Activated CD8-positive, alpha-beta memory T cell treated with anti-CD3 and anti-CD28 coated beads, Interleukin-2, amount 10 ng/mL, durations not matched to agents 7 days and 5 days (primary cell): ENCODE results near the gene SNX17. TPM values are rescaled to one million over a fixed set of nuclear protein-coding genes. Genes with fewer than 3 reads are reported as not detected.
"Not testable (repeated sequence)": the region's sequence is repeated elsewhere in the genome, so short reads cannot be mapped to it uniquely, and the experiment has no call there.

Source experiments
- ATAC-seq: fragments of 150-1000 bp; cut with Tn5 transposase; one replicate; pipeline ENCODE4 v1.10.0; 2021; ENCODE audit warnings: moderate library complexity
- CTCF ChIA-PET: fragments of 350-600 bp; sonication (Branson Sonifier 250); formaldehyde crosslinking; loops from one replicate; lab custom pipeline; 2021; ENCODE audit warnings: antibody characterized with exemption; lab: Charles Lee
- DNase-seq: peaks from one replicate; pipeline ENCODE4 v3.0.0-alpha.2; 2020
- H3K27ac Mint-ChIP-seq: one replicate; pipeline ENCODE4 v1.8.0; 2021; ENCODE audit warnings: mild to moderate bottlenecking, mixed read lengths
- H3K27me3 Mint-ChIP-seq: one replicate; pipeline ENCODE4 v1.8.0; 2021; ENCODE audit warnings: mixed read lengths
- H3K36me3 Mint-ChIP-seq: one replicate; pipeline ENCODE4 v1.8.0; 2021; ENCODE audit warnings: mild to moderate bottlenecking, mixed read lengths
- H3K4me1 Mint-ChIP-seq: one replicate; pipeline ENCODE4 v1.8.0; 2021; ENCODE audit warnings: mixed read lengths
- H3K4me3 Mint-ChIP-seq: one replicate; pipeline ENCODE4 v1.8.0; 2021; ENCODE audit warnings: mild to moderate bottlenecking, moderate library complexity, mixed read lengths
- H3K9me3 Mint-ChIP-seq: one replicate; pipeline ENCODE4 v1.8.0; 2022; ENCODE audit warnings: low read depth, mixed read lengths
- total RNA-seq, 2 experiments: library from RNA; stranded (reverse); gene quantifications; one replicate each; pipeline ENCODE4 v1.2.3, GENCODE V29; 2021

SNX17 gene
- total RNA-seq, 2 experiments from 2014 or later = 101 to 125 TPM

DNA sequence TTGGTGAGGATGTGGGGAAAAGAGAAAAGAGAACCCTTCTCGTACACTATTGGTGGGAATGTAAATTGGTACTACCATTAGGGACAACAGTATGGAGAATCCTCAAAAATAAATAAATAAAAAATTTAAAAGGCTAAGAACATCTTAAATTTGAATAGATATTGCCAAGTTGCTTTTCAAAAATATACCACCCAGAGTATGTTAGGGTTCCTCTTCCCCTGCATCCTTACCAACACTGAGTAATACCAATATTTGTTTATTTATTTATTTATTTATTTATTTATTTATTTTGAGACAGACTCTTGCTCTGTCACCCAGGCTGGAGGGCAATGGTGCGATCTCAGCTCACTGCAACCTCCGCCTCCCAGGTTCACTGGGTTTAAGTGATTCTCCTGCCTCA lies 52.5 kb downstream of the SNX17 start:
- CTCF ChIA-PET = interaction anchor here (1.6 kb wide), 1 partner anchor 260 kb away, joined by 4 read pairs; no protein-coding TSS in a partner anchor
- no peak for DNase-seq
- peaks cover 9% of the 10 kb centered on the region for H3K4me1 Mint-ChIP-seq
- no peak overlapping the region for H3K4me3 Mint-ChIP-seq
- no peaks in the 10 kb centered on the region for H3K36me3 Mint-ChIP-seq
- H3K9me3 Mint-ChIP-seq = no peaks in the 10 kb centered on the region
- no peak for ATAC-seq
- H3K27ac Mint-ChIP-seq = no peak overlapping the region
- H3K27me3 Mint-ChIP-seq = peaks cover 8% of the 10 kb centered on the region

- not testable (repeated sequence) for DNase-seq, H3K27me3 Mint-ChIP-seq, H3K27ac Mint-ChIP-seq, H3K36me3 Mint-ChIP-seq, ATAC-seq, H3K4me3 Mint-ChIP-seq, H3K9me3 Mint-ChIP-seq
- CTCF ChIA-PET = interaction anchor here (1.3 kb wide), 1 partner anchor 15 kb away, joined by 3 read pairs; the partner anchor contains the start of gene PPM1G
- H3K4me1 Mint-ChIP-seq = peaks cover 16% of the 10 kb centered on the region
Measured at GRCh38 chr2:27425039-27425438, 54.6 kb downstream of the SNX17 start.

Other genes starting within 250 kb of the SNX17 start
- gene ABHD1, start 246.8 kb upstream of the SNX17 start, total RNA-seq = under 1 TPM; 0.21 to 0.29 TPM
- 10 to 100 TPM; 61.6 to 69.4 TPM for gene PREB, start 236.0 kb upstream of the SNX17 start, total RNA-seq
- not detected for gene PRR30, start 231.2 kb upstream of the SNX17 start, total RNA-seq
- not detected for gene TCF23, start 221.6 kb upstream of the SNX17 start, total RNA-seq
- 10 to 100 TPM; 78.6 to 84.0 TPM for gene ATRAID, start 158.6 kb upstream of the SNX17 start, total RNA-seq
- gene SLC5A6, start 158.3 kb upstream of the SNX17 start, total RNA-seq = 10 to 100 TPM; 35.0 to 47.9 TPM
- 10 to 100 TPM; 78.6 to 99.5 TPM for gene CAD, start 153.2 kb upstream of the SNX17 start, total RNA-seq
- gene SLC30A3, start 107.6 kb upstream of the SNX17 start, total RNA-seq = under 1 TPM; 0.38 to 0.47 TPM
- not detected for gene DNAJC5G, start 95.2 kb upstream of the SNX17 start, total RNA-seq
- under 1 TPM in 1 of 2 experiments, not detected in 1; 0.28 TPM for gene TRIM54, start 88.2 kb upstream of the SNX17 start, total RNA-seq
- gene UCN, start 62.2 kb upstream of the SNX17 start, total RNA-seq = 1 to 10 TPM; 1.1 to 2.6 TPM
- gene MPV17, start 47.5 kb upstream of the SNX17 start, total RNA-seq = 10 to 100 TPM; 87.4 to 97.6 TPM
- 10 to 100 TPM; 54.6 to 67.6 TPM for gene GTF3C2, start 13.9 kb upstream of the SNX17 start, total RNA-seq
- gene EIF2B4, start 278 bp upstream of the SNX17 start, total RNA-seq = 10 to 100 TPM; 38.6 to 43.1 TPM
- gene ZNF513, start 10.1 kb downstream of the SNX17 start, total RNA-seq = 10 to 100 TPM; 12.7 to 15.4 TPM
- gene PPM1G, start 39.0 kb downstream of the SNX17 start, total RNA-seq = 100 to 1,000 TPM; 136 to 159 TPM
- gene NRBP1, start 58.0 kb downstream of the SNX17 start, total RNA-seq = 100 to 1,000 TPM in 1 of 2 experiments, 10 to 100 TPM in 1; 88.5 to 103 TPM
- gene KRTCAP3, start 71.8 kb downstream of the SNX17 start, total RNA-seq = 1 to 10 TPM; 4.5 to 6.4 TPM
- 10 to 100 TPM; 11.5 to 15.7 TPM for gene IFT172, start 119.1 kb downstream of the SNX17 start, total RNA-seq
- under 1 TPM in 1 of 2 experiments, not detected in 1; 0.14 TPM for gene FNDC4, start 124.6 kb downstream of the SNX17 start, total RNA-seq
- gene GCKR, start 126.2 kb downstream of the SNX17 start, total RNA-seq = not detected
- gene ZNF512, start 212.4 kb downstream of the SNX17 start, total RNA-seq = 10 to 100 TPM; 32.8 to 39.5 TPM